ENCODE measurements around the gene GDF3. TPM values are rescaled to one million over a fixed set of nuclear protein-coding genes. Genes with fewer than 3 reads are reported as not detected.
"Not testable (repeated sequence)": the region's sequence is repeated elsewhere in the genome, so short reads cannot be mapped to it uniquely, and the experiment has no call there.

GDF3 gene
- total RNA-seq: not detected

GRCh38 chr12:7695566-7696197 lies at the start of gene GDF3:
GDF3 (minus strand) TSS chr12:7695775; CDS start chr12:7695728, 47 bp downstream.
- Mint-ChIP-seq H3K36me3 (no peaks in the 10 kb centered on the region), H3K27ac (no peak within 1 kb of the TSS), H3K9me3 (no peaks in the 10 kb centered on the region)
- DNase-seq (ENCODE audit: low spot score in 2 of 2) (no peak), ATAC-seq (no peak)

DNA sequence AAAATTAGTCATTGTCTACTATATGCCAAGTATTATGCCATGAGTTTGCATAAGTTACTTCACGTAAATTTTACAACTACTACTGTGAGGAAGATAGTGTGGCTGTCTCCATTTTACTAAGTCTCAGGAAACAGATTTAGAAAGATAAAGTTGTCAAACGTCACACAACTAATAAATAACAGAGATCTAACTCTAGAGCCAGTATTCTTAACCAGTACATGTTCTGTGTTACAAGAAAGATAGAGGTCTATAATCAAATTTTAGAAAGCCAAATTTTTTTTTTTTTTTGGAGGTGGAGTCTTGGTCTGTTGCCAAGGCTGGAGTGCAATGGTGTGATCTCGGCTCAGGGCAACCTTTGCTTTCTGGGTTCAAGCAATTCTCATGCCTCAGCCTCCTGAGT lies 37.4 kb upstream of the GDF3 start:
- Mint-ChIP-seq H3K27ac (peak overlapping the region in 1 of 2 donors; percentile 60), H3K36me3 (no peaks in the 10 kb centered on the region), H3K9me3 (no peaks in the 10 kb centered on the region)
- DNase-seq (ENCODE audit: low spot score in 2 of 2) (no peak), ATAC-seq (no peak)

DNA sequence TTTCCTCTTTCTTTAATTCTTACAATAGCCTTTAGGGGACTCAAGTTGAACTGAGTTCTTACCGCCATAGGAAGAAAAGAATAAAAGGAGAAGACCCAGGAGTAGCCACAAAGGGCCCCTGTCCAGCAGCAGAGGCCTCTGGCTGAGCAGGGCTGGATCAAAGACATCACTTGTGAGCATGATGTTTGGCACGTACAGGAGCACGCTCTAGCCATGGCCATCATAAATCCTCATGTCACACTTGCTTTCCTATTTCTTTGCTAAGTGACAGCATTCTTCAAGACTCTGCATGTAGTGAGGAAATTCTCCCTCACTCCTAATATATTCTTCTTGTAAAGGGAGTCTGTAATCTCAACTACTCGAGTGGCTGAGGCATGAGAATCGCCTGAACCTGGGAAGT lies 35.9 kb upstream of the GDF3 start:
- DNase-seq (ENCODE audit: low spot score in 2 of 2): no peak
- no peak for ATAC-seq
- Mint-ChIP-seq H3K9me3 (no peaks in the 10 kb centered on the region), H3K27ac (no peak overlapping the region), H3K36me3 (no peaks in the 10 kb centered on the region)

GRCh38 chr12:7730984-7731383 lies 35.4 kb upstream of the GDF3 start:
- not testable (repeated sequence) for H3K9me3 Mint-ChIP-seq

DNA sequence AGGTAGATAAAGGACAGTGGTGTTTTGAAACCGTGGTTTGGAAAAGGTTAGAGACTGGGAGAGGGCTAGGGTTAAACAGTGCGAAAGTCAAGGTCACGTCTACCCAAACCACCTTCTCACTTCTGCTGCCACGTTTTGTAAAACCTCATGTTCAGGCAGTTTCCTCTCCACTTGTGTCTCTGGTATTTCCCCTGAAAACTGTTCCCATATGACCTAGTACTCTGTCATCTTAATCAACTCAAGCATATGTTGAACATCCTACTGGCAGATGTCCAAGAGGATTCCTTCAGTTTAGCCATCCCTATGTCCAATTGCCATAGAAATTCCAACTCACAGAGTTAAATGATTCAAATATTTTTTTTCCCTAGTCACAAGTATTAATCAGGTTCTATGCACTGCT lies 34.2 kb upstream of the GDF3 start:
- H3K9me3 Mint-ChIP-seq: no peaks in the 10 kb centered on the region
- H3K27ac Mint-ChIP-seq: peak overlapping the region in 1 of 2 donors; percentile 6
- no peak for DNase-seq (ENCODE audit: low spot score in 2 of 2)
- ATAC-seq: no peak
- H3K36me3 Mint-ChIP-seq: no peaks in the 10 kb centered on the region

More at GRCh38 chr12:7730984-7731383, 35.4 kb upstream of the GDF3 start:
- not testable (repeated sequence) for H3K36me3 Mint-ChIP-seq; DNase-seq (ENCODE audit: low spot score in 2 of 2); ATAC-seq; H3K27ac Mint-ChIP-seq

DNA sequence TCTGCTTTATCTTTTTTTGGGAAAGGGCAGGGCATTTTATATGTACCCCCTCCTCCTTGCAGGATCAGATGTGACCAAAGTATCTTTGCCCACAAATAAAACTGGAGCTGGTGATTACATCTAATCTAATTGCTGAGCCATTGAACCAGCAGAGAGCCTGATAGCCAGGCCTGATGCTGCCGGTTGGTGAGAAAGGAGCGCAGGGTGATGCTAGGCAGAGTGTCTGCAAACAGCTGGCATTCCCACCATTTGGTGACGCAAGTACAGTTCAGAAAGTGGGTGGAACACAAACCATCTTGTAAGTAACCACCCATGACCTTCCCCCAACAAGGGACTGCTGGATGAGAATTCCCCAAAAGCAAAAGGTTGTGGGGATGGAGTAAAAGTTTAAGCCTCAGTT lies 28.4 kb upstream of the GDF3 start:
- H3K9me3 Mint-ChIP-seq: no peaks in the 10 kb centered on the region
- no peak overlapping the region for H3K27ac Mint-ChIP-seq
- no peaks in the 10 kb centered on the region for H3K36me3 Mint-ChIP-seq
- no peak for ATAC-seq
- no peak for DNase-seq (ENCODE audit: low spot score in 2 of 2)

DNA sequence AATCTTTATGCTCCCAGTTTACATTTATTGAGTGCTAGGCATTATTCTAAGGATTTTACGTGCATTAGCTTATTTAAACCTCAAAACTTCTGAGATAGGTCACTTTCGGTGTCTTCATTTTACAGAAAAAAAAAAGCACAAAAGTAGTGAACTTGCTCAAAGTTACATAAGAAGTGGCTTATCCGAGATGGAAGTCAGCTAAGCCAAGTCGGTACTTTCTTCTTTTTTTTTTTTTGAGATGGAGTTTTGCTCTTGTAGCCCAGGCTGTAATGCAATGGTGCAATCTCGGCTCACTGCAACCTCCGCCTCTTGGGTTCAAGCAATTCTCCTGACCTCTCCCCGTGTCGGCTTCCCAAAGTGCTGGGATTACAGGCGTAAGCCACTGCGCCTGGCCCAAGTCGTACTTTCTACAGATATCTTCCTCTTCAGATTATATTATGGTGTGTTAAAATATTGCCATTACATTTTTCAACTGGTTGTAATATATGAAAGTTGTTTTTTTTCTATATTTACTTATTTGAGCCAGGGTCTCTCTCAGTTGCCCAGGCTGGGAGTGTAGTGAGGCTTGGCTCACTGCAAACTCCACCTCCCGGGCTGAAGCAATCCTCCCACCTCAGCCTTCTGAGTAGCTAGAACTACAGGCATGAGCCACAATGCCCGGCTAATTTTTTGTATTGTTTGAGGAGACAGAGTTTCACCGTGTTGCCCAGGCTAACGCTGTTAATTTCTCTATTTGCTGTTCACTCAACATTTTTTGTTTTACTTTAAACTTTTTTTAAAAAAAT lies 24.6 kb upstream of the GDF3 start:
- no peaks in the 10 kb centered on the region for H3K9me3 Mint-ChIP-seq
- H3K27ac Mint-ChIP-seq: no peak overlapping the region
- no peak for ATAC-seq
- DNase-seq (ENCODE audit: low spot score in 2 of 2): no peak
- no peaks in the 10 kb centered on the region for H3K36me3 Mint-ChIP-seq

GRCh38 chr12:7716381-7716780 lies 20.8 kb upstream of the GDF3 start:
- no peak for DNase-seq (ENCODE audit: low spot score in 2 of 2)
- no peaks in the 10 kb centered on the region for H3K36me3 Mint-ChIP-seq
- no peak overlapping the region for H3K27ac Mint-ChIP-seq
- no peak for ATAC-seq
- no peaks in the 10 kb centered on the region for H3K9me3 Mint-ChIP-seq

DNA sequence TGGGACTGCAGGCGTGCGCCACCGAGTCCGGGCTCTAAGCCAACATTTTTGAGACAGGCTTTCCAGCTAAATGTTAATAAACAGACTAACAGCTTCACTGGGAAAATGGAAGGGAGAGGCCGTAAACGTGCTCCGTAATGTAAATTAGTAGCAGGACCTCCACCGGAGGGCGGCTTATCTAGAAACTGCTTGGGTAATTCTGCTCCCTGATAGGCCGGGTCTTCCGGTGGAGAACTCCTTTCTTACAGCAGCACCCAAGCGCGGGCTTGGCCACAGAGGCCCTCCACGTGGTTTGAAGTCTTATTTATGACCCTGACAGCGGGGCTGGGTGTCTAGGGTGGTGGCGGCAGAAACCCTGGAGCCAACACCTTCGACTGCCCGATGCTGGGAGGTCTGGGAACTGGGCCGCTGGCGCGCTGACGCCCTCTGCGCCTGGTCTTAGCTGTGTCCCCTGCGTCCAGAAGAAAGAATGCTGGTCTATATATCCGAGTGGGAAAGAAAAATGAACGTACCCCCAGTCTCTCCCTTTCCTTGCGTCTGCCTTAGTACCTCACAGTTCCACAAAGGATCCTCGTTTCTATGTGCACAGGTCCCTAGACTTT lies 17.4 kb upstream of the GDF3 start:
- DNase-seq (ENCODE audit: low spot score in 2 of 2): no peak
- H3K36me3 Mint-ChIP-seq: no peaks in the 10 kb centered on the region
- H3K27ac Mint-ChIP-seq: no peak overlapping the region
- no peaks in the 10 kb centered on the region for H3K9me3 Mint-ChIP-seq
- ATAC-seq: no peak

DNA sequence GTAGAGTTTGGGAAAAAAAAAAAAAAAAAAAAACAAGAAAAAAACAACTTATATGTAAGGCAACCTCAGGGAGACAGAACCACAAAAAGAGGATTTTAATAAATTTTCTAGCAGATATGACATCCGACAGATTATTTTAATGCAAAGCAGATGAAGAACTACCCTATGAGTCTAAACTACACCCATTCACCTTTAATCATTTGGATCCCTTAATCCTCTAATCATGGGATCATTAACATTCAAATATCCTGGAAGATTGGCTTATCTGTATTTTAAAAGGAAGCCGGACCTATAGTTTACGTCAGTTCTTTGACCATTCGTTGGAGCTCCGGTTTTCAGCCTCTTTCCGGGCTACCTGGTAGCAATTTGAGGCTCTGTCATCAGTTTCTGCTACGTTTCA lies 15.6 kb upstream of the GDF3 start, which contains the start of gene DPPA3:
DPPA3 (plus strand) TSS at position 301 of the 400 bp plus-strand sequence. CDS start 138 bp downstream, outside the sequence.
- Mint-ChIP-seq H3K27ac (no peak within 1 kb of the TSS), H3K9me3 (no peaks in the 10 kb centered on the region)

GRCh38 chr12:7709969-7710675 lies 14.5 kb upstream of the GDF3 start:
- Mint-ChIP-seq H3K27ac (no peak overlapping the region), H3K9me3 (no peaks in the 10 kb centered on the region), H3K36me3 (no peaks in the 10 kb centered on the region)
- ATAC-seq (no peak), DNase-seq (ENCODE audit: low spot score in 2 of 2) (no peak)

More for the DNA sequence above, 15.6 kb upstream of the GDF3 start, which contains the start of gene DPPA3:
- DNase-seq (ENCODE audit: low spot score in 2 of 2) (no peak), ATAC-seq (no peak)
- no peaks in the 10 kb centered on the region for H3K36me3 Mint-ChIP-seq

GRCh38 chr12:7705846-7706245 lies 10.3 kb upstream of the GDF3 start:
- Mint-ChIP-seq H3K9me3 (no peaks in the 10 kb centered on the region), H3K36me3 (no peaks in the 10 kb centered on the region)
- no peak for ATAC-seq

DNA sequence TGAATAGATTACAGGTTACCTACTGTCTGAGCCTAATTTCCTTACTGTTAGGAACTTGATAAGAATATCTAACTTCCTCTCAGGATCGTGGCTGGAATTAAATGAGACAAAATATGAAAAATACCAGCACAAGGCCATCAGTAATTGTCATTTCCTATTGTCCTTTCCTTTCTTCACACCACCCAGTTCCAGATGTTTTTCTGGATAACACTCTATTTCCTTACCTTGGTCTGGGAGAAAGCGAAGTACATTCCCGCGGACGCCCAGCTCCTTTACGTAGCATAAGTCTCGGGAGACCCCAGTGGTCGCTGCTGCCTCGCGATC lies 376 bp downstream of the GDF3 start:
- DNase-seq (ENCODE audit: low spot score in 2 of 2) (no peak), ATAC-seq (no peak)
- H3K27ac Mint-ChIP-seq: no peak overlapping the region
- H3K9me3 Mint-ChIP-seq: no peaks in the 10 kb centered on the region
- no peaks in the 10 kb centered on the region for H3K36me3 Mint-ChIP-seq

More at GRCh38 chr12:7705846-7706245, 10.3 kb upstream of the GDF3 start:
- no peak for DNase-seq (ENCODE audit: low spot score in 2 of 2)
- no peak overlapping the region for H3K27ac Mint-ChIP-seq

- Mint-ChIP-seq H3K9me3 (no peaks in the 10 kb centered on the region), H3K36me3 (no peaks in the 10 kb centered on the region), H3K27ac (no peak overlapping the region)
- DNase-seq (ENCODE audit: low spot score in 2 of 2) (no peak), ATAC-seq (no peak)
These were observed 879 bp downstream of the GDF3 start for GRCh38 chr12:7694556-7695236.

DNA sequence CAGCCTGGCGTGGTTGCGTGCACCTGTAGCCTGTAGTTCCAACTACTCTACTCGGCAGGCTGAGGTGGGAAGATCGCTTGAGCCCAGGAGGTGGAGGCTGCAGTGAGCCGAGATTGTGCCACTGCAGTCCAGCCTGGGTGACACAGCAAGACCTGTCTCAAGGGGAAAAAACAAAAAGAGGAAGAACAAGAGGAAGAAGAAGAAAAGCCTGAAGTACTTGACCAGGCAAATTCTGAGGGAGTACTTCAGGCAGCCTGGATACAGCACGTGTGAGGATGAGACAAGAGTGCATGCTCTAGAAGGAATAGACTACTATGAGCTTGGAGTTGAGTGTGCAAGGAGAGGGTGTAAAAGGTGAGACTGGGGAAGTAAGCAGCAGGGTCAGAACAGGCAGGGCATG lies 1.8 kb downstream of the GDF3 start:
- Mint-ChIP-seq H3K36me3 (no peaks in the 10 kb centered on the region), H3K27ac (no peak overlapping the region), H3K9me3 (no peaks in the 10 kb centered on the region)
- DNase-seq (ENCODE audit: low spot score in 2 of 2): no peak
- no peak for ATAC-seq

- Mint-ChIP-seq H3K36me3 (no peaks in the 10 kb centered on the region), H3K27ac (no peak overlapping the region), H3K9me3 (no peaks in the 10 kb centered on the region)
- DNase-seq (ENCODE audit: low spot score in 2 of 2) (no peak), ATAC-seq (no peak)
These were observed 14.0 kb downstream of the GDF3 start for GRCh38 chr12:7681535-7681934.

Data from activated naive CD4-positive, alpha-beta T cell treated with anti-CD3 and anti-CD28 coated beads, Interleukin-2, amount 50 U/mL, for 72 hours (primary cell).